HG03460 (cell line): ENCODE data around the gene PLEKHJ1.

Source experiments
- ATAC-seq: cut with Tn5 transposase; IDR thresholded peaks from one replicate; pipeline ENCODE4 v1.9.1; 2021; ENCODE audit not compliant: unreplicated experiment

PLEKHJ1 gene

GRCh38 chr19:2270157-2270422 is 34.0 kb upstream of the PLEKHJ1 start:
- ATAC-seq, result no peak

GRCh38 chr19:2269244-2270156 is 33.4 kb upstream of the PLEKHJ1 start:
- ATAC-seq, result peak; percentile 52

- no peak for ATAC-seq
Observed at GRCh38 chr19:2268861-2269243, 32.7 kb upstream of the PLEKHJ1 start.

- no peak for ATAC-seq
Observed at GRCh38 chr19:2268480-2268830, 32.3 kb upstream of the PLEKHJ1 start.

- ATAC-seq, result no peak
Observed at GRCh38 chr19:2266183-2266993, 30.3 kb upstream of the PLEKHJ1 start.

GRCh38 chr19:2261438-2262172 is 25.5 kb upstream of the PLEKHJ1 start:
- no peak for ATAC-seq

- no peak for ATAC-seq
Observed at GRCh38 chr19:2260341-2260805, 24.2 kb upstream of the PLEKHJ1 start.

GRCh38 chr19:2259336-2259735 is 23.2 kb upstream of the PLEKHJ1 start:
- no peak for ATAC-seq

- ATAC-seq, result no peak
Observed at GRCh38 chr19:2255982-2256685, 20.0 kb upstream of the PLEKHJ1 start, which contains the start of gene JSRP1. TSS of gene JSRP1 (minus strand) at chr19:2256417. CDS start at chr19:2255314, 1,103 bp downstream.

- ATAC-seq, result no peak
Observed at GRCh38 chr19:2255112-2255845, 19.1 kb upstream of the PLEKHJ1 start.

- ATAC-seq, result no peak
Observed at GRCh38 chr19:2254064-2254872, 18.1 kb upstream of the PLEKHJ1 start.

GRCh38 chr19:2253106-2254063 is 17.3 kb upstream of the PLEKHJ1 start:
- ATAC-seq, result no peak

GRCh38 chr19:2252797-2253105 is 16.6 kb upstream of the PLEKHJ1 start:
- no peak for ATAC-seq

- ATAC-seq, result no peak
Observed at GRCh38 chr19:2252055-2252796, 16.1 kb upstream of the PLEKHJ1 start.

- ATAC-seq, result no peak
Observed at GRCh38 chr19:2251106-2252054, 15.3 kb upstream of the PLEKHJ1 start.

- no peak for ATAC-seq
Observed at GRCh38 chr19:2250766-2251105, 14.6 kb upstream of the PLEKHJ1 start.
